ENCODE measurements around the gene CNOT1. TPM values are rescaled to one million over a fixed set of nuclear protein-coding genes. Genes with fewer than 3 reads are reported as not detected.

Gene CNOT1
- total RNA-seq, 1 experiment from 2014 or later = 328 TPM

DNA sequence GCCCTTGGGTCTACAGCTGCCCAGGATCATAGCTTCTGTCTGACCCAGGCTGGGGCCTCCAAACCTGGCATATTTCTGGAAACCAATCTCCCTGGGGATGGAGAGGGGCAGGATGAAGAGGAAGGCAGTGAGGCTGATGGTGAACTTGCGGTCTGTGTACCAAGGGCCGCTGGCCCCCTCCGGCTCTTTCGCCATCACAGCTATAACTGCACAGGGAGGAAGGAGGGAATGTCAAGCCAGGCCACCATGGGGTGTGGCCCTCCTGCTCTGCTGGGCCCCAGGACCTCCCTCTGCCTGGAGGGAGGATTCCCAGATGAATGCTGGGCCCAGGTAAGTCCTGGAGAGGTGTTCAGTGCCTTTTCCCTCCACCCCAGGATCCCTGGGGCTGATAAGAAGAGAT lies 48.6 kb upstream of the CNOT1 start:
- Histone ChIP-seq H3K27me3 (ENCODE audit: insufficient read depth, low read length) (no peaks in the 10 kb centered on the region), H3T11ph (ENCODE audit: low read length) (no peak overlapping the region), H3K9me3 (ENCODE audit: control insufficient read depth, low read depth, low read length) (no peaks in the 10 kb centered on the region), H4K5ac (ENCODE audit: insufficient read length, low read depth, low read length) (no peak overlapping the region), H2AK5ac (ENCODE audit: insufficient read length, low read length) (no peak overlapping the region), H4K91ac (ENCODE audit: insufficient read length, low read depth, low read length) (no peak overlapping the region), H3K4me2 (ENCODE audit: insufficient read depth, insufficient read length, low read length) (no peak overlapping the region), H4K8ac (replicated peaks; ENCODE audit: insufficient read length, low read depth, low read length) (no peak overlapping the region), H2AFZ (ENCODE audit: low read length) (no peak overlapping the region), H3K56ac (ENCODE audit: insufficient read length, low read depth, low read length) (no peak overlapping the region), H3K23me2 (ENCODE audit: insufficient read length, low read depth, low read length, poor library complexity, severe bottlenecking) (no peaks in the 10 kb centered on the region), H3K23ac (ENCODE audit: insufficient read length, low read depth, low read length) (no peak overlapping the region), H2BK12ac (ENCODE audit: insufficient read length, low read depth, low read length) (no peak overlapping the region), H3K79me2 (ENCODE audit: insufficient read depth, low read length) (no peaks in the 10 kb centered on the region), H3K14ac (ENCODE audit: insufficient read depth, low read length) (no peak overlapping the region), H2BK20ac (ENCODE audit: low read depth, low read length, poor library complexity, severe bottlenecking) (no peak overlapping the region), H3K18ac (ENCODE audit: insufficient read length, low read depth, low read length) (no peak overlapping the region), H2BK120ac (ENCODE audit: low read depth, low read length, poor library complexity, severe bottlenecking) (no peak overlapping the region), H3K27ac (ENCODE audit: insufficient read length, low read depth, low read length) (no peak overlapping the region), H2BK15ac (ENCODE audit: low read depth, low read length) (no peak overlapping the region), H2BK5ac (ENCODE audit: insufficient read length, low read length) (no peak overlapping the region), H3K4ac (ENCODE audit: low read depth, low read length) (no peak overlapping the region), H3K4me1 (ENCODE audit: insufficient read depth, low read length) (no peaks in the 10 kb centered on the region), H3K79me1 (ENCODE audit: insufficient read depth, low read depth, low read length, poor library complexity, severe bottlenecking) (no peaks in the 10 kb centered on the region), H4K20me1 (ENCODE audit: control insufficient read depth, insufficient read depth, insufficient read length) (no peaks in the 10 kb centered on the region), H3K9ac (ENCODE audit: extremely low read depth, insufficient read length, low read length) (no peak overlapping the region)
- peaks cover 12 to 48% (median 31%) of the 10 kb centered on the region in 3 experiments; a peak in 6 of 7 replicates for H3K36me3 Mint-ChIP-seq (ENCODE audit: insufficient read depth in 1 of 3, low read depth in 3 of 3)
- peaks cover under 1 to 2% of the 10 kb centered on the region in 2 experiments; a peak in 3 of 4 replicates for H3K4me1 Mint-ChIP-seq
- no peaks in the 10 kb centered on the region for H3K27me3 Mint-ChIP-seq (ENCODE audit: low read depth)
- H3K4me3 Mint-ChIP-seq = no peak overlapping the region
- TF ChIP-seq, protein P1, sequence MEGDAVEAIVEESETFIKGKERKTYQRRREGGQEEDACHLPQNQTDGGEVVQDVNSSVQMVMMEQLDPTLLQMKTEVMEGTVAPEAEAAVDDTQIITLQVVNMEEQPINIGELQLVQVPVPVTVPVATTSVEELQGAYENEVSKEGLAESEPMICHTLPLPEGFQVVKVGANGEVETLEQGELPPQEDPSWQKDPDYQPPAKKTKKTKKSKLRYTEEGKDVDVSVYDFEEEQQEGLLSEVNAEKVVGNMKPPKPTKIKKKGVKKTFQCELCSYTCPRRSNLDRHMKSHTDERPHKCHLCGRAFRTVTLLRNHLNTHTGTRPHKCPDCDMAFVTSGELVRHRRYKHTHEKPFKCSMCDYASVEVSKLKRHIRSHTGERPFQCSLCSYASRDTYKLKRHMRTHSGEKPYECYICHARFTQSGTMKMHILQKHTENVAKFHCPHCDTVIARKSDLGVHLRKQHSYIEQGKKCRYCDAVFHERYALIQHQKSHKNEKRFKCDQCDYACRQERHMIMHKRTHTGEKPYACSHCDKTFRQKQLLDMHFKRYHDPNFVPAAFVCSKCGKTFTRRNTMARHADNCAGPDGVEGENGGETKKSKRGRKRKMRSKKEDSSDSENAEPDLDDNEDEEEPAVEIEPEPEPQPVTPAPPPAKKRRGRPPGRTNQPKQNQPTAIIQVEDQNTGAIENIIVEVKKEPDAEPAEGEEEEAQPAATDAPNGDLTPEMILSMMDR (conservative IDR thresholded peaks at IDR 0.05) = no peak
- DNase-seq = no peak
- no peak overlapping the region for H3K27ac Mint-ChIP-seq
- no CpG with 5 or more reads among the region's 4 CpGs for WGBS (ENCODE audit: extremely low coverage, insufficient read length, low lambda C conversion rate)
- no peaks in the 10 kb centered on the region for H3K9me3 Mint-ChIP-seq

Data from H9 (cell line).